ENCODE measurements around the gene PTPN23. TPM values are rescaled to one million over a fixed set of nuclear protein-coding genes. Genes with fewer than 3 reads are reported as not detected.

Gene PTPN23
- total RNA-seq, 1 experiment from 2014 or later: 53.5 TPM

DNA sequence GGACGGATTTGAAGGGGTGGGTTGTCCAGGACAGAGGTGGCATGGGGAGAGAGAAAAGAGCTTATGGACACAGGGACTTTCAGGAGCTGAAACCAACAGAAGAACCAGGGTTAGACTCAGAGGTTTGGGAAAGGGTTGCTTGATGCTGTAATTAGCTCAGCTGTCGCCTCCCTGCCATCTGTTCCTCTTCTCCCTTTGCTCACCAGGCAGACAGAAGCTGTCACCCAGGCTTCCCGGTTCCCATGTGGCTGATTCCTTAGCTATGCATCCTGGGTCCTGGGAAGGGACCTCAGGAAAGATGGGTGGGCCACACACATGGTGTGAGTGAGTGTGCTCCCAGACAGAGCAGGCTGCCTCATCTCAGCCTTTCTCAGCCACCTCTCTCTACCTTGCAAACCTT is 14.1 kb downstream of the PTPN23 start (continued):
- no peak for TF ChIP-seq SOX15 (CRISPR knock-in tag; IDR thresholded peaks at IDR 0.05)
- TF ChIP-seq, protein P1, sequence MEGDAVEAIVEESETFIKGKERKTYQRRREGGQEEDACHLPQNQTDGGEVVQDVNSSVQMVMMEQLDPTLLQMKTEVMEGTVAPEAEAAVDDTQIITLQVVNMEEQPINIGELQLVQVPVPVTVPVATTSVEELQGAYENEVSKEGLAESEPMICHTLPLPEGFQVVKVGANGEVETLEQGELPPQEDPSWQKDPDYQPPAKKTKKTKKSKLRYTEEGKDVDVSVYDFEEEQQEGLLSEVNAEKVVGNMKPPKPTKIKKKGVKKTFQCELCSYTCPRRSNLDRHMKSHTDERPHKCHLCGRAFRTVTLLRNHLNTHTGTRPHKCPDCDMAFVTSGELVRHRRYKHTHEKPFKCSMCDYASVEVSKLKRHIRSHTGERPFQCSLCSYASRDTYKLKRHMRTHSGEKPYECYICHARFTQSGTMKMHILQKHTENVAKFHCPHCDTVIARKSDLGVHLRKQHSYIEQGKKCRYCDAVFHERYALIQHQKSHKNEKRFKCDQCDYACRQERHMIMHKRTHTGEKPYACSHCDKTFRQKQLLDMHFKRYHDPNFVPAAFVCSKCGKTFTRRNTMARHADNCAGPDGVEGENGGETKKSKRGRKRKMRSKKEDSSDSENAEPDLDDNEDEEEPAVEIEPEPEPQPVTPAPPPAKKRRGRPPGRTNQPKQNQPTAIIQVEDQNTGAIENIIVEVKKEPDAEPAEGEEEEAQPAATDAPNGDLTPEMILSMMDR (IDR thresholded peaks at IDR 0.05): no peak
- TF ChIP-seq, protein P2, sequence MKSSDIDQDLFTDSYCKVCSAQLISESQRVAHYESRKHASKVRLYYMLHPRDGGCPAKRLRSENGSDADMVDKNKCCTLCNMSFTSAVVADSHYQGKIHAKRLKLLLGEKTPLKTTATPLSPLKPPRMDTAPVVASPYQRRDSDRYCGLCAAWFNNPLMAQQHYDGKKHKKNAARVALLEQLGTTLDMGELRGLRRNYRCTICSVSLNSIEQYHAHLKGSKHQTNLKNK (CRISPR knock-in tag; IDR thresholded peaks at IDR 0.05): no peak
- TF ChIP-seq, protein P3, sequence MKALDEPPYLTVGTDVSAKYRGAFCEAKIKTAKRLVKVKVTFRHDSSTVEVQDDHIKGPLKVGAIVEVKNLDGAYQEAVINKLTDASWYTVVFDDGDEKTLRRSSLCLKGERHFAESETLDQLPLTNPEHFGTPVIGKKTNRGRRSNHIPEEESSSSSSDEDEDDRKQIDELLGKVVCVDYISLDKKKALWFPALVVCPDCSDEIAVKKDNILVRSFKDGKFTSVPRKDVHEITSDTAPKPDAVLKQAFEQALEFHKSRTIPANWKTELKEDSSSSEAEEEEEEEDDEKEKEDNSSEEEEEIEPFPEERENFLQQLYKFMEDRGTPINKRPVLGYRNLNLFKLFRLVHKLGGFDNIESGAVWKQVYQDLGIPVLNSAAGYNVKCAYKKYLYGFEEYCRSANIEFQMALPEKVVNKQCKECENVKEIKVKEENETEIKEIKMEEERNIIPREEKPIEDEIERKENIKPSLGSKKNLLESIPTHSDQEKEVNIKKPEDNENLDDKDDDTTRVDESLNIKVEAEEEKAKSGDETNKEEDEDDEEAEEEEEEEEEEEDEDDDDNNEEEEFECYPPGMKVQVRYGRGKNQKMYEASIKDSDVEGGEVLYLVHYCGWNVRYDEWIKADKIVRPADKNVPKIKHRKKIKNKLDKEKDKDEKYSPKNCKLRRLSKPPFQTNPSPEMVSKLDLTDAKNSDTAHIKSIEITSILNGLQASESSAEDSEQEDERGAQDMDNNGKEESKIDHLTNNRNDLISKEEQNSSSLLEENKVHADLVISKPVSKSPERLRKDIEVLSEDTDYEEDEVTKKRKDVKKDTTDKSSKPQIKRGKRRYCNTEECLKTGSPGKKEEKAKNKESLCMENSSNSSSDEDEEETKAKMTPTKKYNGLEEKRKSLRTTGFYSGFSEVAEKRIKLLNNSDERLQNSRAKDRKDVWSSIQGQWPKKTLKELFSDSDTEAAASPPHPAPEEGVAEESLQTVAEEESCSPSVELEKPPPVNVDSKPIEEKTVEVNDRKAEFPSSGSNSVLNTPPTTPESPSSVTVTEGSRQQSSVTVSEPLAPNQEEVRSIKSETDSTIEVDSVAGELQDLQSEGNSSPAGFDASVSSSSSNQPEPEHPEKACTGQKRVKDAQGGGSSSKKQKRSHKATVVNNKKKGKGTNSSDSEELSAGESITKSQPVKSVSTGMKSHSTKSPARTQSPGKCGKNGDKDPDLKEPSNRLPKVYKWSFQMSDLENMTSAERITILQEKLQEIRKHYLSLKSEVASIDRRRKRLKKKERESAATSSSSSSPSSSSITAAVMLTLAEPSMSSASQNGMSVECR (CRISPR knock-in tag; IDR thresholded peaks at IDR 0.05; ENCODE audit: borderline replicate concordance): no peak
- TF ChIP-seq NR3C1 (CRISPR knock-in tag; conservative IDR thresholded peaks at IDR 0.05; ENCODE audit: low read depth): no peak
- no peak for TF ChIP-seq ESRRA (CRISPR knock-in tag; IDR thresholded peaks at IDR 0.05; ENCODE audit: borderline replicate concordance)
- TF ChIP-seq ZNF232 (CRISPR knock-in tag; IDR thresholded peaks at IDR 0.05): no peak
- TF ChIP-seq RORB (CRISPR knock-in tag; IDR thresholded peaks at IDR 0.05): no peak

DNA sequence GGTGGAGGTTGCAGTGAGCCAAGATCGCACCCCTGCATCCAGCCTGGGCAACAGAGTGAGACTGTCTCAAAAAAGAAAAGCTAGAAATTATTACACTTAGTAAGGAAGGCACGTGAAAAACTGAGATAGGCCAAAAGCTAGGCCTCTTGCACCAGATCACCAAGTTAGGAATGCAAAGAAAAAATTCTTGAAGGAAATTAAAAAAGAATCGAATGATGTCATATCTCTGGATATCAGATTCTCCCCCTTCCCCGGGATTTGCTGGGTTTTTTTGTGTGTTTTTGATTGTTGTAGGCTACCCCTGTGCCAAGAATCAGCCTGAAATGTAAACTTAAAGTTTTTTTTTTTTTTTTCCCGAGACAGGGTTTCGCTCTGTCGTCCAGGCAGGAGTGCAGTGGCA is 17.4 kb downstream of the PTPN23 start:
- CTCF ChIA-PET: interaction anchor here (1.2 kb wide), 1 partner anchor 9 kb away, joined by 3 read pairs; no protein-coding TSS in a partner anchor
- no peaks in the 10 kb centered on the region for H3K27me3 Mint-ChIP-seq (ENCODE audit: low read depth)
- H3K4me3 Mint-ChIP-seq: no peak overlapping the region
- peaks cover 10% of the 10 kb centered on the region for H3K36me3 Mint-ChIP-seq
- DNase-seq (ENCODE audit: low spot score) (no peak), ATAC-seq (no peak)
- POLR2A ChIA-PET: no interaction called here
- H3K9me3 Mint-ChIP-seq: no peaks in the 10 kb centered on the region
- TF ChIP-seq RELA (CRISPR knock-in tag; IDR thresholded peaks at IDR 0.05; ENCODE audit: borderline replicate concordance) (no peak), ELF4 (CRISPR knock-in tag; IDR thresholded peaks at IDR 0.05; ENCODE audit: low read depth) (no peak), MXD4 (CRISPR knock-in tag; IDR thresholded peaks at IDR 0.05; ENCODE audit: borderline replicate concordance) (no peak), ZNF671 (CRISPR knock-in tag; IDR thresholded peaks at IDR 0.05) (no peak)
- TF ChIP-seq, protein P4, sequence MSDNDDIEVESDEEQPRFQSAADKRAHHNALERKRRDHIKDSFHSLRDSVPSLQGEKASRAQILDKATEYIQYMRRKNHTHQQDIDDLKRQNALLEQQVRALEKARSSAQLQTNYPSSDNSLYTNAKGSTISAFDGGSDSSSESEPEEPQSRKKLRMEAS (CRISPR knock-in tag; IDR thresholded peaks at IDR 0.05): no peak
- H3K27ac Mint-ChIP-seq: no peak overlapping the region
- peaks cover 4% of the 10 kb centered on the region for H3K4me1 Mint-ChIP-seq

DNA sequence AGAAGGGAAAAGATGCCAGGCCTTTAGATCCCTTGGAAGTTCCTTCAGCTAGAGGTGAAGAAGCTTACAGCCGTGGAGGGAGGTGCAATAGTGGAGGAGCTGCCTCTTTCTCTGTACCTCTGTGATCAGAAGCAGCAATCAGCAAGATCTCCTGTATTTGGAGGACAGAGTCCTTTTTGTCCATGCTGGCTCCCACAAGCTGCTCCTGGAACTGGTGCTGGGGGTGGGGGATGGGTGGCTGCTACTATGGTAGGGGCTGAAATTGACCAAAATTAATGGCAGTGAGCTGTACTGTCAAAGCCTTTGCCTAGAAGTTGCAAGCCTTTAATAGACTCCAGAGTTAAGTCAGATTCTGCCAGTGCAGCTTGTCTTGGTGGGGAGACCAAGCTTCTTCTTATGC is 18.2 kb downstream of the PTPN23 start:
- H3K27me3 Mint-ChIP-seq (ENCODE audit: low read depth): no peaks in the 10 kb centered on the region
- H3K36me3 Mint-ChIP-seq: peaks cover 10% of the 10 kb centered on the region
- no peak overlapping the region for H3K4me3 Mint-ChIP-seq
- H3K9me3 Mint-ChIP-seq: no peaks in the 10 kb centered on the region
- POLR2A ChIA-PET: interaction anchor here (0.5 kb wide), 1 partner anchor 38 kb away, joined by 3 read pairs; no protein-coding TSS in a partner anchor
- DNase-seq (ENCODE audit: low spot score) (no peak), ATAC-seq (no peak)
- no peak overlapping the region for H3K27ac Mint-ChIP-seq
- H3K4me1 Mint-ChIP-seq: peaks cover 2% of the 10 kb centered on the region
- TF ChIP-seq, protein P5, sequence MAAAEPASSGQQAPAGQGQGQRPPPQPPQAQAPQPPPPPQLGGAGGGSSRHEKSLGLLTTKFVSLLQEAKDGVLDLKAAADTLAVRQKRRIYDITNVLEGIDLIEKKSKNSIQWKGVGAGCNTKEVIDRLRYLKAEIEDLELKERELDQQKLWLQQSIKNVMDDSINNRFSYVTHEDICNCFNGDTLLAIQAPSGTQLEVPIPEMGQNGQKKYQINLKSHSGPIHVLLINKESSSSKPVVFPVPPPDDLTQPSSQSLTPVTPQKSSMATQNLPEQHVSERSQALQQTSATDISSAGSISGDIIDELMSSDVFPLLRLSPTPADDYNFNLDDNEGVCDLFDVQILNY (CRISPR knock-in tag; IDR thresholded peaks at IDR 0.05): no peak
- CTCF ChIA-PET: interaction anchor here (1.6 kb wide), 1 partner anchor 22 kb away, joined by 5 read pairs; no protein-coding TSS in a partner anchor

Measured in WTC11 (cell line).